Measurements from ENCODE around the gene PIGR.

PIGR gene

DNA sequence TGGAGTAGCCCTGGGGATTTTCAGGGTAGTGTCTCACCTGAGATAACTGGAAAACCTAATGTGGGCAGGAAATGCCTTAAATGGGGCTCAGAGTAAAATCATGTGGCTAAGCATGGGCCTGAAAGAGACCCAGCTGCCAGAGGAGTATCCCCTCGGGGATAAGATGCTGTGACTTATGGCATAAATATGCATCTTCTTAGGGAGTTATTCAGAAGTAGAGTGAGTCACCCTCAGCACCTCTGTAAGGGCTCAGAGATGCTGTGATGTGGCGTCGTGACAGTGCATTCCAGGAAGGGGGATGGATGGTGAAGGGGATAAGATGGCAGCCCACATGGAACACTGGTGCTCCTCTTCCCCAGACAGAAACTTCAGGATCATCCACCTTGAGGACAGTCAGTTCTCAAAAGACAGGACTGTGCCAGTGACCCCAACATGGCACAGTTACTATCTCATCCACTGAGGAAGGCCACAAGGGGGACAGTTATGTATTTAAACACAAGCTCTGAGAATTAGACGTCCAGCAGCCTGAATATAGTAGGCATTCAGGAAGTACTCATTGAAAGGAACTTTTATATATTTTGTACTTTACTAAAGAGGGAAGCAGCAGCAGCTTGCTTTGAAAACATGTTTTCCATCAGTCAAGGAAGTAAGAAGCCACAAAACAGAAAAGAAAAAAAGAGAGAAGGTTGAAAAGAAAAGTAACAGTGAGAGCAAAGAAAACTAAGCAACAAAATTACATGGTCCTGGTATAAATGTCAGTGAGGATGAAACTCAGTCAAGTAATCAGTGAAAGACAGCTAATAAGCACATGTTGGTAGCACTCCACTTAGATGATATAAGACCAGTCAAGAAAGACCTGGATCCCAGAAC, 40.7 kb downstream of the PIGR start:
- DNase-seq (ENCODE audit: insufficient read length, low spot score) (no peak), FAIRE-seq (no peak)
- no peak for TF ChIP-seq TAF1 (IDR thresholded peaks at IDR 0.05; ENCODE audit: low read depth, low read length)
- no peak for TF ChIP-seq SPI1 (IDR thresholded peaks at IDR 0.05; ENCODE audit: low read depth, low read length)
- TF ChIP-seq PAX5 (IDR thresholded peaks at IDR 0.05; ENCODE audit: insufficient read depth, low read length, severe bottlenecking) = no peak
- no peak for TF ChIP-seq POU2F2 (IDR thresholded peaks at IDR 0.05; ENCODE audit: low read depth, low read length)
- TF ChIP-seq POLR2AphosphoS5 (IDR thresholded peaks at IDR 0.05; ENCODE audit: low read depth, low read length) = no peak

DNA sequence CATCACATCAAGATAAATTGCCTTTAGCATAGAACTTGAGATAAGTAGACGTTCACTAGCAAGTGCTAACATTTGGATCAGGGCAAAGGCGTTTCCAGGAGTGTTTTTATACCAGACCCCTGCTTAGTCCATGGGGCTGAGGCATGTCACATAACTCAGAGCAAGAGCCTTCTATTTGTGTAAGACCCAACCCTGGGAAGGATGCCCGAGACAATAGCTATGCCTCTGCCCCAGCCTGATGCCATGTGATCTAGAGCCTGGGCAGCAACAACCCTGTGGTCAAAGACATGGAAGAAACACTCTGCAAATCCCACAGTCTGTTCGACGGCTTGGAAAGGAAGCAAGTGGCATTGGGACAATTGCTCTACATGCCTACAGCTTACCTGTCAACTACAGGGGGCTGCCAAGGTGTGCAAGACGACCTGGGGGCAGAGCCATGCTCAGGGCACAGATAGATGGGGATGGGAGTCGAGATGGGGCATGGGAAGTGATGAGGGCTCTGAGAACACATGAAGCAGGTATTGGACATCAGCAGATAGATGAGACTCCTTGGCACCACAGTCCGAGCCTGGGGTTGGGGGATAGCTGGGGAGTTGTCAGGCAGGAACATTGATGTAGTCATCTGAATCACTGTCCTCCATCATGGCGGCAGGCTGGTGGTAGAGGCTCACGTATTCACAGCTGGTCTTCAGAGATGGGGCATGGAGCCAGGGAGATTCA, 41.7 kb downstream of the PIGR start:
- no peak for DNase-seq (ENCODE audit: insufficient read length, low spot score)
- TF ChIP-seq POLR2AphosphoS5 (IDR thresholded peaks at IDR 0.05; ENCODE audit: low read depth, low read length) = peak; percentile 38; the same call in 1 of the 2 replicates
- TF ChIP-seq SPI1 (IDR thresholded peaks at IDR 0.05; ENCODE audit: low read depth, low read length) = no peak
- no peak for TF ChIP-seq PAX5 (IDR thresholded peaks at IDR 0.05; ENCODE audit: insufficient read depth, low read length, severe bottlenecking)
- no peak for FAIRE-seq

- FAIRE-seq (no peak), DNase-seq (ENCODE audit: insufficient read length, low spot score) (no peak)
- TF ChIP-seq SPI1 (IDR thresholded peaks at IDR 0.05; ENCODE audit: low read depth, low read length) = no peak
- no peak for TF ChIP-seq POLR2A (IDR thresholded peaks at IDR 0.05; ENCODE audit: low read depth, low read length)
- TF ChIP-seq PAX5 (IDR thresholded peaks at IDR 0.05; ENCODE audit: insufficient read depth, low read length, severe bottlenecking) = no peak
- TF ChIP-seq TAF1 (IDR thresholded peaks at IDR 0.05; ENCODE audit: low read depth, low read length) = no peak
- no peak for TF ChIP-seq POU2F2 (IDR thresholded peaks at IDR 0.05; ENCODE audit: low read depth, low read length)
- no peak for TF ChIP-seq POLR2AphosphoS5 (IDR thresholded peaks at IDR 0.05; ENCODE audit: low read depth, low read length)
Observed at GRCh38 chr1:206903687-206904086, 42.6 kb downstream of the PIGR start.

DNA sequence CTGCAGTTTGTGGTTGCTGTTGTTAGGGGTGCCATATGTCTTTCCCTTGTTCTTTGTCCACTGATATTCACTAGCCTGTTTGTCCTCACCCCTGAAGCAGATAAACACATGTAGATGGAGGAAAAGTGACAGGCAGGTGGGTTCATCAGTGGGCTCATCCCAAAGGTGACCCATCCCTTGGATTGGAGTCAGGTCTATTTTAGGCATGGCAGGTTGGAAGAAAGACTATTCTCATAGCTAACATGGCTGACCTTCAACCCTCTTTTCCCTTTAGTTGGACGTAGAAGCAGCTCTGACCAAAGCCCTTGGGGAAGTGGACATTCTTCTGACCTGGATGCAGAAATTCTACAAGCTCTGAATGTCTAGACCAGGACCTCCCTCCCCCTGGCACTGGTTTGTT, 43.6 kb downstream of the PIGR start:
- FAIRE-seq = no peak
- TF ChIP-seq POLR2A (IDR thresholded peaks at IDR 0.05; ENCODE audit: low read depth, low read length) (peak; percentile 67; the same call in 1 of the 2 replicates), POU2F2 (IDR thresholded peaks at IDR 0.05; ENCODE audit: low read depth, low read length) (no peak), SPI1 (IDR thresholded peaks at IDR 0.05; ENCODE audit: low read depth, low read length) (no peak), PAX5 (IDR thresholded peaks at IDR 0.05; ENCODE audit: insufficient read depth, low read length, severe bottlenecking) (no peak), POLR2AphosphoS5 (IDR thresholded peaks at IDR 0.05; ENCODE audit: low read depth, low read length) (no peak)
- no peak for DNase-seq (ENCODE audit: insufficient read length, low spot score)

DNA sequence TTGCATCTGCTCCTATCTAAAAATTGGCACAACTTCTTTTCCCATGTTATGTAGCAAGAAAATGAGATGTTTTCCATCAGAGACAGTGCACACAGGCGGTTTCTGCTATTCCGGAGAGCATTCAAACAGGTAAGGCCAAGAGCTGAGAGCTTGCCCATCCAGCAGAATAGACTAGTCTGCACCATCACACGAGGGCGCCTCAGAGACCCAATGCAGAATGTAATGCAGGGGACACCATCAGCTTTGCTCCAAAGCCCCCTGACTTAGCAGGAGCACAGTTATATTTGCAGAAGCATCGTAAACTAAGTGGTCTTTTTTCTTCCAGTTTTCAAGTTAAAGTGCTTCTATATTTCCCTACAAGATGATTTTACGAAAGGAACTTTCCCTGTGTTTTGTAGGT, 44.3 kb downstream of the PIGR start:
- DNase-seq (ENCODE audit: insufficient read length, low spot score) (no peak), FAIRE-seq (no peak)
- TF ChIP-seq PAX5 (IDR thresholded peaks at IDR 0.05; ENCODE audit: insufficient read depth, low read length, severe bottlenecking) = no peak
- no peak for TF ChIP-seq TAF1 (IDR thresholded peaks at IDR 0.05; ENCODE audit: low read depth, low read length)
- TF ChIP-seq POLR2A (IDR thresholded peaks at IDR 0.05; ENCODE audit: low read depth, low read length) = no peak
- no peak for TF ChIP-seq SPI1 (IDR thresholded peaks at IDR 0.05; ENCODE audit: low read depth, low read length)
- TF ChIP-seq POLR2AphosphoS5 (IDR thresholded peaks at IDR 0.05; ENCODE audit: low read depth, low read length) = no peak

GRCh38 chr1:206900149-206900548, 46.1 kb downstream of the PIGR start:
- no peak for TF ChIP-seq TAF1 (IDR thresholded peaks at IDR 0.05; ENCODE audit: low read depth, low read length)
- no peak for TF ChIP-seq SPI1 (IDR thresholded peaks at IDR 0.05; ENCODE audit: low read depth, low read length)
- TF ChIP-seq POU2F2 (IDR thresholded peaks at IDR 0.05; ENCODE audit: low read depth, low read length) = no peak
- TF ChIP-seq PAX5 (IDR thresholded peaks at IDR 0.05; ENCODE audit: insufficient read depth, low read length, severe bottlenecking) = no peak
- TF ChIP-seq POLR2A (IDR thresholded peaks at IDR 0.05; ENCODE audit: low read depth, low read length) = no peak
- no peak for TF ChIP-seq POLR2AphosphoS5 (IDR thresholded peaks at IDR 0.05; ENCODE audit: low read depth, low read length)
- FAIRE-seq (no peak), DNase-seq (ENCODE audit: insufficient read length, low spot score) (no peak)

GRCh38 chr1:206899717-206900116, 46.5 kb downstream of the PIGR start:
- TF ChIP-seq SPI1 (IDR thresholded peaks at IDR 0.05; ENCODE audit: low read depth, low read length) (no peak), POU2F2 (IDR thresholded peaks at IDR 0.05; ENCODE audit: low read depth, low read length) (no peak), POLR2A (IDR thresholded peaks at IDR 0.05; ENCODE audit: low read depth, low read length) (no peak), POLR2AphosphoS5 (IDR thresholded peaks at IDR 0.05; ENCODE audit: low read depth, low read length) (no peak), PAX5 (IDR thresholded peaks at IDR 0.05; ENCODE audit: insufficient read depth, low read length, severe bottlenecking) (no peak), TAF1 (IDR thresholded peaks at IDR 0.05; ENCODE audit: low read depth, low read length) (no peak)
- FAIRE-seq (no peak), DNase-seq (ENCODE audit: insufficient read length, low spot score) (no peak)

- DNase-seq (ENCODE audit: insufficient read length, low spot score) (no peak), FAIRE-seq (no peak)
- TF ChIP-seq POLR2A (IDR thresholded peaks at IDR 0.05; ENCODE audit: low read depth, low read length) (no peak), POU2F2 (IDR thresholded peaks at IDR 0.05; ENCODE audit: low read depth, low read length) (no peak), PAX5 (IDR thresholded peaks at IDR 0.05; ENCODE audit: insufficient read depth, low read length, severe bottlenecking) (no peak), POLR2AphosphoS5 (IDR thresholded peaks at IDR 0.05; ENCODE audit: low read depth, low read length) (no peak), TAF1 (IDR thresholded peaks at IDR 0.05; ENCODE audit: low read depth, low read length) (no peak), SPI1 (IDR thresholded peaks at IDR 0.05; ENCODE audit: low read depth, low read length) (no peak)
Observed at GRCh38 chr1:206898915-206899431, 47.3 kb downstream of the PIGR start.

Data from GM12891 (cell line).